ENCODE measurements around the gene PNPO.

The PNPO gene

DNA sequence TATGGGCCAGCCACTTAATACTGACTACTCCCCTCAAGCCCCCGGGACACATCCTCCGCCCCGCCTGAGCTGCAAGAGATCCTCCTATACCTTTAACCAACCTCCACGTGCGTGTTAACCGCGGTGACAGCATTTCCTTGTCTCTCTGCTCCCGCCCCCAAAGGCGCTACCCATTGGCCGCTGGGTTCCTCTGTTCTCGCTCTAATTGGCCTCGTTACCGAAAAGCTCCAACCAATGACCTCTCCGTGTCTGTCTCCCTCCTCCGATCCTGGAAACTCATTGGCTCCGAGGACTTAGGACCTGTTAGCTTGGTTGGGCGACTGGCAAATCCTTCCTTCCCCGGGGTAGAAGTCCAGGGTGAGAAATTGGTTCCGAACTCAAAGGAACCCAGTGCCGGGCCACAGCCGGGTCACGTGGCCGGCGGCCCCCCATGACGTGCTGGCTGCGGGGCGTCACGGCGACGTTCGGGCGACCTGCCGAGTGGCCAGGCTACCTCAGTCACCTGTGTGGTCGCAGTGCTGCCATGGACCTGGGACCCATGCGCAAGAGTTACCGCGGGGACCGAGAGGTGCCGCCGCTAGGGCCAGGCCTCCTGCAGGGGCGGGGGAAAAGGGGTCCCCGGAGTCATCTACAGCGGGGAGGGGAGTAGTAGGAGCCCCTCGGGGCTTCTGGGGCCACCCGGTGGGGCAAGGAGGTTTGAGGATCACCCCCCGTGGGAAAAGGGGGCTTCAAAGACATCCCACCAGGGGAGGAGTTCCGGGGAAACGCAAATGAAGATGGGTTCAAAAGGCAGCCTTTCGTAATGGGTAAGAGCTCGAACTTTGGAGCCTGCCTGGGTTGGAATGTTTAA, at the start of gene PNPO:
TSS of gene PNPO (plus strand) at position 326 of the 850 bp plus-strand sequence. CDS start at position 431, 105 bp downstream.
- Histone ChIP-seq H3K4me3 (ENCODE audit: low read depth, low read length) (peak within 1 kb of the TSS; percentile 84), H3K27me3 (ENCODE audit: insufficient read depth, low read length) (no peaks in the 10 kb centered on the region), H3K27ac (ENCODE audit: low read depth, low read length) (peak within 1 kb of the TSS; percentile 23; the same call in 1 of the 2 replicates), H3K79me2 (ENCODE audit: control insufficient read depth, insufficient read depth, low read length, unreplicated experiment) (peaks cover 7% of the 10 kb centered on the region), H3K4me1 (ENCODE audit: control insufficient read depth, insufficient read depth, low read length, unreplicated experiment) (peaks cover 13% of the 10 kb centered on the region), H2AFZ (ENCODE audit: low read length, unreplicated experiment) (peak within 1 kb of the TSS; percentile 92), H3K36me3 (ENCODE audit: insufficient read depth, low read length) (no peaks in the 10 kb centered on the region)

DNA sequence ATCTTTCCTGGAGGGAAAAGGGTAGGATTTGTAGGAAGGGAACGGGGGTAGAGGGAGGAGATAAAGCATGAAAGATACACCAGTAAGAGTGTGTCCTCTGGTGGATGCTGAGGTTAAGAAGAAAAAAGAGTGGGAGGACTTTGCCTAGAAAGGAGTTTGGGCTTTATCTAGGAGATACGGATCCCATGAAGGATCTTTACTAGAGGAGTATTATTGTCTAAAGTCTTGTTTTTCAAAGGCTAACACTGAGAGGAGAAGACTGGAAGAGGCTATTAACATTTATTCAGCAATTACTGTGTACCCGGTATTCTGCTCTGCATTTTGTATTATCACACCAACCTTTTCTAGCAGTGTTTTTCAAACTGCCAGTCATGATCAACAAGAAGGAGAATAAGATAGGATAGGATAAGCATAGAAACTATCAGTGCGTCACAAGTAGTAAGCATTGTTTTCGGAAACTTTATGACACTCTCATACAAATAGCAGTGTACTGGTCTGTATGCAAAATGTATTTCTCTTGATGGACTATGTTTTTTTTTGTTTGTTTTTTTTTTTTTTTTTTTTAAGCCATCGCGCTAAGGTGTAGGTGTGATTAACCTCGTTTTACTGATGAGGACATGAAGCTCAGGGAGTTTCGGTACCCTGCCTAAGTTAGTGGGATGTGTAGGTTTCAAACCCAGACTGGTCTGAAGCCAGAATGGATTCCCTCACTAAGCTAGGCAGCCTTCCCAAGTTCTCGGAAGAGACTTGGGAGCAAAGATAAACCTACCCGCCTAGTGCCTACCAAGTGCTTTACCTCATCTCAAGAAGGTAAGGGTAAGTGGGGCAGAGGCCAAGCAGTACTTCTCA, 46.6 kb upstream of the PNPO start:
- Histone ChIP-seq H3K27me3 (ENCODE audit: insufficient read depth, low read length) (no peaks in the 10 kb centered on the region), H2AFZ (ENCODE audit: low read length, unreplicated experiment) (peak overlapping the region; percentile 89), H3K36me3 (ENCODE audit: insufficient read depth, low read length) (no peaks in the 10 kb centered on the region), H3K4me1 (ENCODE audit: control insufficient read depth, insufficient read depth, low read length, unreplicated experiment) (peaks cover 16% of the 10 kb centered on the region), H3K4me3 (ENCODE audit: low read depth, low read length) (peak overlapping the region; percentile 86), H3K79me2 (ENCODE audit: control insufficient read depth, insufficient read depth, low read length, unreplicated experiment) (peaks cover 16% of the 10 kb centered on the region), H3K27ac (ENCODE audit: low read depth, low read length) (0 out of 2 replicates have a peak overlapping the region, but pooled peaks have one; percentile 9)

DNA sequence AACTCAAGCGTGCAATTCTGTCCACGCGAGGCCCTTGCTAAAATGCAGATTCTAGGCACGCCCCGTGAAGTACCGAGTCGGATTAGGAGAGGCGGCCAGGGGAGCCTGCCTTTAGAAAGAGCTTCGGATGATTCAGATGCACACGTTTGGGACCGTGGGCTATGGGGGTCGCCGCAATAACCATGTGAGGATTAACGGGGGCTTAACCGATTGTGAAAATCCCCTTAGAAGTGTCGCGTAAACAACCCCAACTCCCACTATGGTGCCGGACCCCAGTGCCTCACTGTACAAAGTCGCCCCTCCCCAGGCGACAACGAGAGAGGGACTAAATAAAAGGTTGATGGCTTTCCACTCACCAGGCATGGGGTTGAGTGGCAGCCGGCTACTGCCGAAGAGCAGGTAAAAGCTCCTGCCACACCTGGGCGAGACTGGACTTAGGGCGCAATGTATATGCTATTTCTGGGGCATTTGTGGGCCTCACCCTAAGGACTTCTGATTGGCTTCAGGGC, 46.0 kb upstream of the PNPO start:
- Histone ChIP-seq H3K27me3 (ENCODE audit: insufficient read depth, low read length) (no peaks in the 10 kb centered on the region), H3K27ac (ENCODE audit: low read depth, low read length) (0 out of 2 replicates have a peak overlapping the region, but pooled peaks have one; percentile 9), H3K4me3 (ENCODE audit: low read depth, low read length) (peak overlapping the region; percentile 86), H3K4me1 (ENCODE audit: control insufficient read depth, insufficient read depth, low read length, unreplicated experiment) (peaks cover 16% of the 10 kb centered on the region), H3K36me3 (ENCODE audit: insufficient read depth, low read length) (no peaks in the 10 kb centered on the region), H3K79me2 (ENCODE audit: control insufficient read depth, insufficient read depth, low read length, unreplicated experiment) (peaks cover 16% of the 10 kb centered on the region), H2AFZ (ENCODE audit: low read length, unreplicated experiment) (peak overlapping the region; percentile 89)

DNA sequence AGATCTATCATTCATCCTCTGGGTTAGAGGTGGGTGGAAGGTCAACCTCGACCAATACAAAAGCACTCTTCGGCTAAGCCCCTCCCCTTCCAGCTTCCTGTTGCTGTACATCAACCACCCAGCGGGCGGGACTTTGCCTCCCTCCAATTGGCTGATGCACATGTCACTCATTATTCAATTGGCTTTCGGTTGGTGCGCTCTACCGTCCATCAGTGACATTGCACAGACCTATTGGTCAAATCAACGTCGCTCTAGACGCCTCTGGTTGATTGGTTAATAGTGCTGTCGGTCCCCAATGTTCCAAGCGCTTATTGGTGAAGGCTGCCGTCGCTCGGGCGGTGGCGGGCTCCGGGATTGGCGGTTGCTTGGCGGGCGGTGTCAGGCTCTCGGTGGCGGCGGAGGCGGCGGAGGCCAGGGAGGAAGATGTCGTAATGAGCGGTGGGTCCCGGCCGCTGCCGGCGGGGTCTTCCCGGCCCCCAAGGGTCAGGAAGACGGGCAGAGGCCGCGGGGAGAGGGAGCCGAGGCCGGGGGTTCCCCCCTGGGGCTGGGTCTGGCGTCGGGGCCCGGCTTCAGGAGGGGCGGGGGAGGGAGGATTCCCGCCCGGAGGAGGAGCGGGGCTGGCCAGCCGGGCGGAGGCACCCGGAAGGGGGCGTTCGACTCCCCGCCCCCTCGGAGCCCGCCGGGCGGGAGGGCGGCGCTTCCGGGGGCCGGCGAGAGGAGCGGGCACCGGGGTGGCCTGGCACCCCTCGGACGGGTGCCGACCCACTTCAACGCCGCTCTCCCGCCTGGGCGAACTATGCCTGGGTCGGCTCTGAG, 45.3 kb upstream of the PNPO start, which contains the start of gene SP2:
TSS of gene SP2 (plus strand) at position 381 of the 816 bp plus-strand sequence. CDS start at position 432, 51 bp downstream.
- H3K79me2 ChIP-seq (ENCODE audit: control insufficient read depth, insufficient read depth, low read length, unreplicated experiment) = peaks cover 16% of the 10 kb centered on the region
- peak within 1 kb of the TSS; percentile 86 for H3K4me3 ChIP-seq (ENCODE audit: low read depth, low read length)
- H3K27ac ChIP-seq (ENCODE audit: low read depth, low read length) = peak within 1 kb of the TSS; percentile 85
- peaks cover 16% of the 10 kb centered on the region for H3K4me1 ChIP-seq (ENCODE audit: control insufficient read depth, insufficient read depth, low read length, unreplicated experiment)
- peak within 1 kb of the TSS; percentile 89 for H2AFZ ChIP-seq (ENCODE audit: low read length, unreplicated experiment)
- no peaks in the 10 kb centered on the region for H3K36me3 ChIP-seq (ENCODE audit: insufficient read depth, low read length)
- no peaks in the 10 kb centered on the region for H3K27me3 ChIP-seq (ENCODE audit: insufficient read depth, low read length)

DNA sequence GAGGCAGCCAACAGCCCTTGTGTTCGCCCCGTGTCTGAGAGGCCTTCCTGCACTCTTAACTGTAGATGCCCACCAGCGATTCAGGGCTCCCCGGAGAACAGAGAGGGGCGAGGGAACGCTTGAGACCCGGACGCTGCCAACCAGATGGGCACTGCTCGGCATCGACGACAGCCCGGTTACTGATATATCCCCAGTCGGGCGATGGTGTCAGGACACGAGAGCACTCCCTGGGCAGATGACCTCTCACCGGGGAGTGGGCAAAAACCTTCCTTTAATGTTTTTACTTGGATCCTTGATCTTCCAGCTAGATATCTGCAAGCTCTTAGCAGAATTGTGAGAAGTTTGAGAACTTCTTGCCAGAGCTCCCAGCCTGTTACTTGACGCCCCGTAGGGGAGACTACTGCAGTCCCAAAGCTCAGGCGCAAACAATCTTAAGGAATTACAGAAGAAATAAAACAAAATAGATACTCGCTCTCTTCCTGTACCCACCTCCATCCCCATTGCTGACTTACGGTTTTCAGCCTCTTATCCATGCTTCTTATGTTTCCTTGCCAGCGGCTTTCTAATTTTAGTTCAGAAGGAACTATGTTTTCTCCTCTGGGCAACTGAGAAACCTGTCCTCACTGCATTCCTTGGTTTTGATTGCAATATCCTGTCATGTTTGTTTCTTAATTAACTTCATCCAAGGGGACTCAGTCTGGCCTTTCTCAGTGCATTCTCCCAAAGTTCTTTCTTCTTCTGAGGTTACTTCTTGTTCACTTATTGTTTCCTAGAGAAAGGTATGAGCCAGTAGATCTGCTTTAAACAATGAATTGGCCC, 44.5 kb upstream of the PNPO start:
- Histone ChIP-seq H3K79me2 (ENCODE audit: control insufficient read depth, insufficient read depth, low read length, unreplicated experiment) (peaks cover 16% of the 10 kb centered on the region), H3K27ac (ENCODE audit: low read depth, low read length) (peak overlapping the region; percentile 85), H3K27me3 (ENCODE audit: insufficient read depth, low read length) (no peaks in the 10 kb centered on the region), H3K36me3 (ENCODE audit: insufficient read depth, low read length) (no peaks in the 10 kb centered on the region), H2AFZ (ENCODE audit: low read length, unreplicated experiment) (peak overlapping the region; percentile 33), H3K4me1 (ENCODE audit: control insufficient read depth, insufficient read depth, low read length, unreplicated experiment) (peaks cover 16% of the 10 kb centered on the region), H3K4me3 (ENCODE audit: low read depth, low read length) (peak overlapping the region; percentile 80)

DNA sequence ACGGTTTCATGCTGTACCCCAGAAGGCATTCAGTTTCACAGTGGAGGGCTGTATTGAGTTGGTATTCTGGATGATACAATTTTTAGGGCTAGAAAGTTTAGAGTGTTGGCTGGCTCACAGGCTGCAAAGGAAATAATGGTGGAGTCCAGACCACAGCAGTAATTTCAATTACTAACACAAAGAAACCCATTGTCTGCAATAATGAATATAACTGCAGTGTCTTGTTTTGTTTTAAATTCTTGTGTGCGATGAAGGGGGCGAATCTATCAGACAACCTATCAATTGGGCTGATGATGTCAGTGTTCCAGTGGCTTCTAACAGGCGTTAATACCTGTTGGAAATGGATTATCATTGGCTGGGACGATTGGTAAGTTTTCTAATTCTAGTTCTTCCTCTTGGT, 43.8 kb upstream of the PNPO start:
- peaks cover 16% of the 10 kb centered on the region for H3K4me1 ChIP-seq (ENCODE audit: control insufficient read depth, insufficient read depth, low read length, unreplicated experiment)
- H3K79me2 ChIP-seq (ENCODE audit: control insufficient read depth, insufficient read depth, low read length, unreplicated experiment) = peaks cover 16% of the 10 kb centered on the region
- no peak overlapping the region for H2AFZ ChIP-seq (ENCODE audit: low read length, unreplicated experiment)
- H3K4me3 ChIP-seq (ENCODE audit: low read depth, low read length) = peak overlapping the region; percentile 80
- no peak overlapping the region for H3K27ac ChIP-seq (ENCODE audit: low read depth, low read length)
- no peaks in the 10 kb centered on the region for H3K27me3 ChIP-seq (ENCODE audit: insufficient read depth, low read length)
- H3K36me3 ChIP-seq (ENCODE audit: insufficient read depth, low read length) = no peaks in the 10 kb centered on the region

DNA sequence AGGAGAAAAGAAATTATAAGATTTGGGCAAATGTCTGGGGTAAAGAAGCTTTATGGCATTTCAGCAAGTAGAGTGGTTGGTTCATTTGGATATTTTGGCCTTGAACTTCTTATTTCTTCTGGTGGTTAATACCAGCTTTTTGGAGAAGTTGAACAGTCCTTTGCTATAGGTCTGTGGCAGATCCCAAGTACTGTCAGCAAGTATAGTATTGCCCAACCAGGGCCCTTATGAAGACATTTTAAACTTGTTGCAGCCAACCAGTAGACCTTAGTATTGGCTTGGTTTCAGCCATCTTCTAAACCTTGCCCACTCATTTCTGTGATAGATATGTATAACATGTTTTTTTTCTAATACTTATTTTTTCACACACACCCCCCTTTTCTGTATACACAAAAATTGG, 43.1 kb upstream of the PNPO start:
- H3K4me3 ChIP-seq (ENCODE audit: low read depth, low read length) = no peak overlapping the region

DNA sequence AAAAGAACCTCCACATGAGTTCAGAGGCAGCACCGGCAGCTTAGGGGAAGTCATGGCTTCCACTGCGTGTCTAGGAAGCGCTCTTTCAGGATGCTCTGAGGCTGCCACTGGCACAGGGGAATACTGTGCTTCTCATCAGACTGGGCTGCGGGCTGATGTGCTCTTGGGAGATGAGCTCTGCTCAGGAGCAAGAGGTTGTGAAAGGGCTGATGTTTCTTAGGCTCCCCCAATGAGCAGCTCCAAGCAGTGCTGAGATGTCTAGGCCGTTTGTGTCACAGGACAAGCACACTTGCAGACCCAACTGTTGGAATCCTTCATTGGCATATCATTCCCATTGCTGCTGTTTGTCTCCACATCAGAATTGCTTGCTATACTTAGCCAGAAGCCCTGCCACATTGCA, 41.7 kb upstream of the PNPO start:
- no peaks in the 10 kb centered on the region for H3K27me3 ChIP-seq (ENCODE audit: insufficient read depth, low read length)
- H3K27ac ChIP-seq (ENCODE audit: low read depth, low read length) = no peak overlapping the region
- no peak overlapping the region for H2AFZ ChIP-seq (ENCODE audit: low read length, unreplicated experiment)
- no peak overlapping the region for H3K4me3 ChIP-seq (ENCODE audit: low read depth, low read length)
- H3K36me3 ChIP-seq (ENCODE audit: insufficient read depth, low read length) = no peaks in the 10 kb centered on the region
- peaks cover 19% of the 10 kb centered on the region for H3K79me2 ChIP-seq (ENCODE audit: control insufficient read depth, insufficient read depth, low read length, unreplicated experiment)
- H3K4me1 ChIP-seq (ENCODE audit: control insufficient read depth, insufficient read depth, low read length, unreplicated experiment) = peaks cover 12% of the 10 kb centered on the region

More for the DNA sequence above, 43.1 kb upstream of the PNPO start:
- Histone ChIP-seq H3K27me3 (ENCODE audit: insufficient read depth, low read length) (no peaks in the 10 kb centered on the region), H2AFZ (ENCODE audit: low read length, unreplicated experiment) (no peak overlapping the region), H3K79me2 (ENCODE audit: control insufficient read depth, insufficient read depth, low read length, unreplicated experiment) (peaks cover 16% of the 10 kb centered on the region), H3K4me1 (ENCODE audit: control insufficient read depth, insufficient read depth, low read length, unreplicated experiment) (peaks cover 16% of the 10 kb centered on the region), H3K36me3 (ENCODE audit: insufficient read depth, low read length) (no peaks in the 10 kb centered on the region), H3K27ac (ENCODE audit: low read depth, low read length) (no peak overlapping the region)

DNA sequence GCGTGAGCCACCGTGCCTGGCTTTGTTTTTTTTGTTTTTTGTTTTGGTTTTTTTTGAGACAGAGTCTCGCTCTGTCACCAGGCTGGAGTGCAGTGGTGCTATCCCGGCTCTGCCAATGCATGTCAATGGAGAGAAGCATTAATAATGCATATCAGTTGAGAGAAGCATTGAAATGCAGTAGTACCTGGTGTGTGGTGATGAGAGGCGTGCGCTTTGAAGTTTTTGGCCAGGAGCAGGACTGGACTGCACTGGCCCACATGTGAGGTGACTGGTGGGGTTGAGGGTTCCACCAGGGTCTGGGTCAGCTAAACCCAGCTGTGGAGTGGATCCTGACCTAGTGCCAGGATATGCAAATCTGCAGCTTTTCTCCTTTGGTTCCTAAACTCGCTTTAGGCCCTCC, 39.9 kb upstream of the PNPO start:
- no peak overlapping the region for H3K27ac ChIP-seq (ENCODE audit: low read depth, low read length)
- H3K4me1 ChIP-seq (ENCODE audit: control insufficient read depth, insufficient read depth, low read length, unreplicated experiment) = peaks cover 14% of the 10 kb centered on the region
- peaks cover 15% of the 10 kb centered on the region for H3K79me2 ChIP-seq (ENCODE audit: control insufficient read depth, insufficient read depth, low read length, unreplicated experiment)
- no peaks in the 10 kb centered on the region for H3K36me3 ChIP-seq (ENCODE audit: insufficient read depth, low read length)
- H3K4me3 ChIP-seq (ENCODE audit: low read depth, low read length) = no peak overlapping the region
- H3K27me3 ChIP-seq (ENCODE audit: insufficient read depth, low read length) = no peaks in the 10 kb centered on the region
- no peak overlapping the region for H2AFZ ChIP-seq (ENCODE audit: low read length, unreplicated experiment)

Data from ACC112 (cell line).